Eye (tissue), 1 donor: ENCODE results near the gene GSK3A.

ENCODE experiments used
- DNase-seq: peaks from one replicate; pipeline ENCODE4 v3.0.0-alpha.2; 2015

The GSK3A gene

GRCh38 chr19:42280815-42281145 lies 38.4 kb upstream of the GSK3A start:
- no peak for DNase-seq

GRCh38 chr19:42279902-42280814 lies 37.8 kb upstream of the GSK3A start:
- peak; percentile 97 for DNase-seq

- no peak for DNase-seq
Measured at GRCh38 chr19:42279155-42279901, 36.9 kb upstream of the GSK3A start.

GRCh38 chr19:42278452-42279154 lies 36.2 kb upstream of the GSK3A start:
- DNase-seq = no peak

GRCh38 chr19:42277821-42278451 lies 35.5 kb upstream of the GSK3A start:
- DNase-seq = no peak

- no peak for DNase-seq
Measured at GRCh38 chr19:42276821-42277220, 34.4 kb upstream of the GSK3A start.

- DNase-seq = no peak
Measured at GRCh38 chr19:42276284-42276683, 33.9 kb upstream of the GSK3A start.

GRCh38 chr19:42275517-42275916 lies 33.1 kb upstream of the GSK3A start:
- DNase-seq = no peak

- DNase-seq = no peak
Measured at GRCh38 chr19:42275103-42275502, 32.7 kb upstream of the GSK3A start.

GRCh38 chr19:42274065-42274682 lies 31.8 kb upstream of the GSK3A start:
- DNase-seq = no peak

GRCh38 chr19:42273407-42274064 lies 31.1 kb upstream of the GSK3A start:
- no peak for DNase-seq

- no peak for DNase-seq
Measured at GRCh38 chr19:42272989-42273406, 30.6 kb upstream of the GSK3A start.

- DNase-seq = no peak
Measured at GRCh38 chr19:42272535-42272897, 30.1 kb upstream of the GSK3A start.

GRCh38 chr19:42271861-42272534 lies 29.6 kb upstream of the GSK3A start:
- no peak for DNase-seq

GRCh38 chr19:42271045-42271419 lies 28.6 kb upstream of the GSK3A start:
- DNase-seq = no peak

GRCh38 chr19:42270346-42271044 lies 28.1 kb upstream of the GSK3A start:
- no peak for DNase-seq

GRCh38 chr19:42269478-42270345 lies 27.3 kb upstream of the GSK3A start:
- no peak for DNase-seq

GRCh38 chr19:42268704-42269477 lies 26.5 kb upstream of the GSK3A start, which contains the start of gene CIC:
Gene CIC, plus strand, starts transcription at chr19:42269252. Its CDS starts 2,532 bp downstream, at chr19:42271784.
- peak; percentile 100 for DNase-seq
